Epithelial cell of prostate (primary cell): ENCODE data around the gene TOMM5.

ENCODE experiments used
- DNase-seq: peaks from one replicate; pipeline ENCODE4 v3.0.0-alpha.2; 2011; ENCODE audit warnings: low read depth, low spot score
- H3K27ac ChIP-seq: fragments of 450-650 bp; 2 replicates; pipeline ENCODE4 v1.5.1; 2017; ENCODE audit warnings: mild to moderate bottlenecking

TOMM5 gene

DNA sequence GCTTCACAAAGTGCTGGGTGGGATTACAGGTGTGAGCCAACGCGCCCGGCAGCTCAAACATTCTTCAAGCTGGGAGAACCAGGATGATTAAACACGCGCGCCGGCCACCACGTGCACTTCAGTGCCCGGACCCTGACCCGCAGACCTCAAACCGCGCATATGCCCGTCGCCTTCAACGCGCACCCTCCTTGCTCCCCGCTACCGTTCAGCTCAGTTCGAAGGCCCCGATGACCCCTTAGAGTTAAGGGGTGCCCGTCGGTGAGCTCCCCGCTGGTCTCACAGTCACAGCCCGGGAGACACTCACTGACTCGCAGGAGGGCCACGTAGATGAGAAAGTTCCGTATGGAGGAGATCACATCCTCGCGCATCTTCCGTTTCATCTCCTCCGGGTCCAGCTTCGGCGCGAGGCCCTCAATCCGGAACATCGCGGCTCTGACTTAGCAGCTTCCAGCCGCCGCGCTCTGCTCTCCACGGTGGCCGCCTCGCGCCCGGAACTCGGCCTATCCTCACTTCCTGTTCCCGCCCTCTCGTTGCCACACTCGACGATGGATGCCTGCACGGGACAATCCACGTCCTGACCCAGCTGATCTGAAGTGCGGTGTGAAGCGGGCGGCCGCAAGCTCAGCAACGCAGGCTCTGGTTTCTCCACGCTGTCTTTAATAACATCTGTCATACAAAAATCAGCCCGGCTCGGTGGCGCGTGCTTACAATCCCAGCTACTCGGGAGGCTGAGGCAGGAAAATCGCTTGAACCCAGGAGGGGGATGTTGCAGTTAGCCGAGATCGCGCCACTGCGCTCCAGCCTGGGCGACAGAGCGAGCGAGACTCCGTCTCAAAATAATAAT is at the start of gene TOMM5:
TSS of gene TOMM5 (minus strand) at position 490 of the 844 bp plus-strand sequence. CDS start at position 425, 65 bp downstream.
- DNase-seq = peak; percentile 68
- H3K27ac ChIP-seq = peak within 1 kb of the TSS; percentile 64

DNA sequence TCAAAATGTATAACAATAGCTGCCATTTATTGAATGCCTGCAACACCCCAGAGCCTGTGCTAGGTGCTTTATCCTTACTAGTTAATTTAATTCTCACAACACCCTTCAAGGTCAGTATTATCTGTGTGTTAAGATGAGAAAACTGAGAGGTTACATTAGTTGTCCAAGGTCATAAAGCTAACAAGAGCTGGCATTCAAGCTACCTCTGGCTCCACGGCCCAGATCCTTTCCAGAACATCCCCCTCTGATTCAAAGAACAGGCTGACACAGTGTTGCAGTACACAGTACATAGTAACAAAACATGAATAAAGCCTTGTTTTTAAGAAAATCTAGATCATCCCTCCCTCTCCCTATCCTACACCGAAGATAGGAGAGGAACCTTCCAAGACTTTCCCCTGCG is 48.9 kb upstream of the TOMM5 start:
- no peak overlapping the region for H3K27ac ChIP-seq
- DNase-seq = no peak

DNA sequence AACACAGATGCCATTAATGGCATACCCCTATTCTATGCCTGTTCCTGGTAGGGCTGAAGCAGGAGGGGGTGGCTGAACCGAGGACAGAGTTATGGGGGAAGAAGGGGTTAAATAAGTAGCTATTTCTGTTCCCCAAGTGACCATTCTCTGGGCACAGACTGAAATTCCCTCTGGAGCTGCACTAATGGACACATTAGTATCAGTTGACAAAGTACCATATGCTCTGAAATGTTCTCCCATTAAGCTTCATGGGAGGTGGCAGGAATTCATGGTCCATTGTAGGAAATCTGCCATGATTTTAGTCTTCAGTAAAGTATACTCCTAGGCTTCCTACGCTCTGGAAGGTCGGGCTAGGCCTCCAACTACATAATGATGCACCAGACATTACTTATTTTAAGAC is 47.8 kb upstream of the TOMM5 start:
- no peak overlapping the region for H3K27ac ChIP-seq
- DNase-seq = no peak

DNA sequence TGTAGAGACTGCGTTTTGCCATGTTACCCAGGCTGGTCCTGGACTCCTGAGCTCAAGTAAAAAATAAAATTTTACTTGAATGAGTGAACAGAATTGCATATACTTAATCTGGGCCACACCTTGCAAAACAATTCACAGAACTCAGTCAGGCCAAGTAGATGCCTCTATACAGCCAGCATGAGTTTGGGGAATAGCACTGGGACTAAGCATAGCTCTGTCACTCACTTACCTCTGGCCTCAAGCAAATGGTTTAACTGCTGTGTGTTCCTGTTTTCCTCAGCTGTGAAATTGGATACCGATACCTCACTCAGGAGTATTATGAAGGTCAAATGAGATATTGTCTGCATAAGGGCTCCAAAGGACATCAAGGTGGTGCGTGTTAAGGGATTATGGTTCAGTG is 47.4 kb upstream of the TOMM5 start:
- no peak for DNase-seq
- no peak overlapping the region for H3K27ac ChIP-seq

DNA sequence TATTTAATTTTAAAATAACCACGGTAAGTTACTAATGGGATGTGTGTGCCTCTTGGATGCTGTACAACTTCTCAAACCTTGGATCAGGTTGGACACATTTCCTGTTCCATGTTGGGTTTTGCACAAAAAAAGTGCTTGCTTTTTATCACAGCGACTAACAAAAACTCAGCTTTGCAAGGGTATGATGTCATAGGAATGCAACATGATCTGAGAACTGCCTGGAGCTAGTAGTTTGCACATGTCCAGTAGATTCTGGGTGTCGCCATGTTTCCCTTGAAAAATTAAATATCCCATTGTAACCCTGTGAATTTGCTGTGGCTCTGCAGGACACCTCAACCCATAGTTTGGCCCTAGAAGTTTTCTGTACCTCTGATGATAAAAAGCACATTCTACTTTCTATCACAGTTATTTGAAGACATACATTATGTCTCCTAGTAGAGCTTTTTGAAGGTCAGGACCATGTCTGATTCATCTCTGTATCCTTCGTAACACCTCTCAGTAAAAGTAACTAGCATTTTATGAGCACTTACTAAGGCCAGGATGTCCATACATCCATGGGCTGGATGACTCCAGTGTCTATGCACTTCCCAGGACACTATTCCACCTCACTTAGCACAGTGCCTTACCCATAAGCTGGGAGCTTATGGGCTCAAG is 46.8 kb upstream of the TOMM5 start:
- DNase-seq = no peak
- H3K27ac ChIP-seq = no peak overlapping the region

DNA sequence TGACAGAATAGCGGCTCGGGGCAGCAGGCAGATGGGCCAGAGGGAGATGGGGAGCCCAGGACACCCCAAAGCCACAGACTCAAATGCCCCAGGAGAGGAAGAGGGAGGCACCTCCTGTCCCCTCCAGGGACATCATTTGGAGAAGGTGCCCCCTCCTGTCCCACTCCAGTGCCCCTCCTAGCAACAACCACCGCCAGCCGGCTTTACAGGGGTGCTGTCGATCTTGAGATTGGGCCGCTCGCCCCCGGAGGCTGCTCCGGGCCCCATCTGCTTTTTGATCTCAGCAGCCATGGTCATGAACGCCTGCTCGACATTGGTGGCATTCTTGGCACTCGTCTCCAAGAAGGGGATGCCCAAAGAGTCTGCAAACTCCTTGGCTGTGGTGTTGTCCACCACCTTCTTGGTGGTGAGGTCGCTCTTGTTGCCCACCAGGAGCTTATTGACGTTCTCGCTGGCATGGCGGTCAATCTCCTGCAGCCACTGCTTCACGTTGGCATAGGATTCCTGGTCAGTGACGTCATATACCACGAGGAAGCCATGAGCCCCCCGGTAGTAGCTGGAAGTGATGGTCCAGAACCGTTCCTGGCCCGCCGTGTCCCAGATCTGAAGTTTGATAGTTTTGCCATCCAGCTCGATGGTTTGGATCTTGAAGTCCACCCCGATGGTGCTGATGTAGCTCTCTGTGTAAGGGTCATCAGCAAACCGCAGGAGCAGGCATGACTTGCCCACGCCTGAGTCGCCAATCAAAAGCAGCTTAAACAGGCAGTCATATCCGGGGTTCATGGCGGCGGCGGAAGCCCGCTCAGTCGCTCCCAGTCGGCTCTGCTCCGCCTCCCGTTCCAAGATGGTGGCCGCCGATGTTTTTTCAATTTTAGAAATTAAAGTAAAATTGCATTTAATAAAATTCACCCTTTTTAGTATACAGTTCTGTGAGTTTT is 44.4 kb upstream of the TOMM5 start:
- DNase-seq = no peak
- H3K27ac ChIP-seq = no peak overlapping the region

DNA sequence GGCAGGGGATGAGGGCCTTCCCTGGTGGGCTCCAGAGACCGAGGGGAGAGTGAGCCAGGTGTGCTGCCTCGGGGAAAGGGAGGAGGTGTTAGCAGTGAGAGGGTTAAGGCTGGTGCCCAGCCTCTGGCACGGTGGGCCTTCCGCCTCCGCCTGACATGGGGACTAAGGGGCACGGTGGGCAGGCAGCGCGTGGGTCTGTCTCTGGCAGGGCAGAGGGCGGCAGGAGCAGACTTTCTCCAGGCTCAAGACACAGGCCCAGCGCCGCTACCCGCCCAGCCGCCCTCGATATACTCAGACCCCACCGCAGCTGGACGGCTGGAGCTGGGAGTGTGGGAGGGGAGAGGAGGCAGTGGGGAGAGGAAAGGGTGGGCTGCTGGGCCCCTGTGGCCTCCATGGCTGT is 43.4 kb upstream of the TOMM5 start:
- DNase-seq = no peak
- no peak overlapping the region for H3K27ac ChIP-seq

DNA sequence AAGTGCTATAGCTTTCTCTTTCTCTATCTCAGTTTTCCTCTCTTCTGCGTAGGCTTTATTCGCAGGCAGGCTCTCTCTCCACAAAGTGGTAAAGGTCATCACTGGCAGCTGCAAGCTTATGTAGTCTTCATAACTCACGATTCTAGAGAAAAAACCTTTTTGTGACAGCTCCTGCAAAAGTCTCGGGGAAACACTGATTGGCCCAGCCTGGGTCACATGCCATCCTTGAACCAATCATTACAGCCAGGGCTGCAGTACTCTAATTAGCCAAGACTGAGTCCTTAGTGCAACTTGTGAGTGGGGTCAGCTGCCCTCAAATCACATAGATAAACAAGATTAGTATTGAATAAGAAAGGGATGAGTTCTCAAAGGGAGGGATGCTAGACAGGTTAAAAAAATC is 40.1 kb upstream of the TOMM5 start:
- H3K27ac ChIP-seq = no peak overlapping the region
- no peak for DNase-seq

DNA sequence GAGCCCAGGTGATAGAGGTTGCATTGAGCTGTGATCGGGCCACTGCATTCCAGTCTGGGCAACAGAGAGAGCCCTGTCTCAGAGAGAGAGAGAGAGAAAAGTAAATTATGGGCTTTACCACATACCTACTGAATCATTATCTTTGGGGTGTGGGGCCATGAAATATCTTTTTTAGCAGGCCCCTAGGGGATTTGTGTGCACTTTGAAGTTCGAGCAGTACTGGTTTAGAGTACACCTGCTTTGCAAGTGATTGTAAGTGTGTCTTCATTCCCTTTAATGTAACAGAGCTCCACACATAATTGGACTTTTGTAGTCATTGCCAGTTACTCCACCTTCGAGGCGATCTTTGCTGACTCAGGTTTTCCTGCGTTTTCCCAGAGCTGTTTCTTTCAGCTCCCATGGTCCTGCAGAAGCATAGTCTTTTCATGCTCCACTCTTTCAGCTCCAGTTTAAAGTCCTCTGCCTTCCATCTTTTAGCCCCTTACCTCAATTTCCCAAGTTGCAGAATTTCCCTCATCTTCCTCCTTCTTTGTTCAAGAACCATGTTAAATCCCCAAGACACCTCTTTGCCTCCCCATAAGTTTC is 34.4 kb upstream of the TOMM5 start:
- H3K27ac ChIP-seq = no peak overlapping the region
- no peak for DNase-seq

DNA sequence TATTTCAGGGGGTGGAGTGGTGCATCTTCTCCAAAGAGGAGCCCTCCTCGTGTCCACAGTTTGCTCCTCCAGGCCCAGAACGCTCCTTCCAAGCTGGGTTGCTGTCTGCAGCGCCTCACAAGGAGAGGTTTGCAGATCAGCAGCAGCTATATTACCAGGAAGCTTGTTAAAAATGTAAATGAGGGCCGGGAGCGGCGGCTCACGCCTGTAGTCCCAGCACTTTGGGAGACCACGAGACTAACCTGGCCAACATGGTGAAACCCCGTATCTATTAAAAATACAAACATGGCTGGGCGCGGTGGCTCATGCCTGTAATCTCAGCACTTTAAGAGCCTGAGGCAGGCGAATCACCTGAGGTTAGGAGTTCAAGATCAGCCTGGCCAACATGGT is 33.4 kb upstream of the TOMM5 start:
- H3K27ac ChIP-seq = no peak overlapping the region

DNA sequence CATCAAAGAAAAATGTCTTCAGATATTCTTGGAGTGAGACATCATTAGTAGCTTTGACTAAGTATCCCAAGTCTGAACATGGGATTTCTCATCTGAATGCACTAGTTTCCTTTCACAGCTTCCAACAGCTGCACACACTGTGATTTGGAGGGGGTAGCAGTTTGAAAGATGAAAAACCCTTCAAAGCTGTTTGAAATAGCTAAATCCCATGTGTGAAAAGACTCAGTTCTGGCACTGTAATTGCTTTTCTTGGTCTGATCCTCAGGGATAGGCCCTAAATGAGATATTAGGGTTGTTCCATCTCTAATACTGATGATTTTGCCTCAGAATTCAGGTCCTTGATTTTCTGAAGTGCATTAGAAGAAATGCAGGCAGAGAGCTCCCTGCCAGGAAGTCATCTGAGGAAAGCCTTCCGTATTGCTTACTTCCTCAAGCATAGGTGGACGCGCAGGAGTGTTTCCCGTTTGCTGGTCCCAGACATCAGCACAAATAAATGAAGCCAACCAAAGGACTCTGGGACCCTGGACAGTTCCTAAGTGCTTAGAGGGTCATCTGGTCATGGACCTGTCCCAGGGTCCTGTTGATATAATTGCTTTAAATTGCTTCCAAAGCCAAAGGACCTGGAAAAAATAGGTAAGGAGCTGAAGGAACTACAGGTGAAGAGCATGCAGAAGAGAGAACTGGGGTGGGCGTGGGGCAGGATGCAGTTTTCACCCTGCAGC is 32.8 kb upstream of the TOMM5 start:
- DNase-seq = no peak

More for the DNA sequence above, 33.4 kb upstream of the TOMM5 start:
- no peak for DNase-seq

DNA sequence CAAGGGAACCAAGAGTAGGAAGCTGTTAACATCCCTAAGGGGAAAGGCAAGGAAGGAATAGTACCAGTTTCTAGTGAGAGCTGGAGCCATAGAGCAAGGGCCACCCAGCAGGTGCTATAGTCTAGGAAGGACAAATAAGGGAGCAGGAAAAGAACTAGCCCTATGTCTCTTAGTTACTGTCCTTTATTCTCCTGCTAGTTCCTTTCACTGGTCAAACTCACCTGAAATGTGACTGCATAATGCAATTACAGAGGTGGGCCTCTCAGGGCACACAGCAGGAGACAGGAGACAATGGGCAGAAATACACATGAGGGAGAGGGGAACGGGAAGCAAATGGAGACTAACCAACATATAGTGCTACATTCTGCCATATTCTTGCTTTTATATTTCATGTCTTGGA is 31.7 kb upstream of the TOMM5 start:
- no peak for DNase-seq
- no peak overlapping the region for H3K27ac ChIP-seq

More for the DNA sequence above, 32.8 kb upstream of the TOMM5 start:
- H3K27ac ChIP-seq = no peak overlapping the region

DNA sequence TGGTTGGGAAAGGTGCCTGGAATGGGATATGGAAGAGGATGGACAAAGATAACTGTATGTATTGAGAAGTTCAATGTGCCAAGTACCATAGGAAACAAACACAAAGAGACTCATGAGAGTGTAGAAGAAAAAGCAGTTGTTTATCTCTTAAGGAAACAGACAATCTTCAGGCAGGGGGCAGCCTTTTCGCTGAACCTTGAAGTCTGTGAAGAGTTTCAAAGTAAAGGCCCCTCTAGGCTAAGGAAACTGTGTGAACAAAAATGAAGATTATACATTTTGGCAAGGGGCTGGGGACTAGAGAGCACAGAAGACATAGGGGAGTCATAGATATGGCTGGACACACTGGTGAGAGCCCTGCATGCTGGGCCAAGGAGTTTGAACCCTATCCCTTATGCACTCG is 30.9 kb upstream of the TOMM5 start:
- no peak for DNase-seq

DNA sequence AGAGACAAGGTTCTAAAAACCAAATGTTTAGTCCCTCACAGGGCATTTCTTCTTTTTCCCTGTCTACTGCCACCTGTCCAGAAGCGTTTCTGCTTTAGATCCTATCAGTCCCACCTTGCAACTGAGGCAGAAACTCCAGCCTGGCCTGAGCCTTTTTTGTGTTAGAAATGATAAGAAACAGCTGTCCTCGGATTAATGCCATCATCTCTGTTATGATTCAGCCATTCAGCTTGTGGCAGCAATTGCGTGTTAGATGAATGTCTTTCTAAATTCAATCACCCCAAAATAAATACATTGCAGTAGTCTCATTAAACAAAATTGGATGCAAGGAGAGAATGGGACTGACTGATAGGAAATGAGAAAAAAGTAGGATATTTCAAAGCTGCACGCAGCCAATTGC is 30.1 kb upstream of the TOMM5 start:
- DNase-seq = no peak
- no peak overlapping the region for H3K27ac ChIP-seq

More for the DNA sequence above, 30.9 kb upstream of the TOMM5 start:
- H3K27ac ChIP-seq = no peak overlapping the region

DNA sequence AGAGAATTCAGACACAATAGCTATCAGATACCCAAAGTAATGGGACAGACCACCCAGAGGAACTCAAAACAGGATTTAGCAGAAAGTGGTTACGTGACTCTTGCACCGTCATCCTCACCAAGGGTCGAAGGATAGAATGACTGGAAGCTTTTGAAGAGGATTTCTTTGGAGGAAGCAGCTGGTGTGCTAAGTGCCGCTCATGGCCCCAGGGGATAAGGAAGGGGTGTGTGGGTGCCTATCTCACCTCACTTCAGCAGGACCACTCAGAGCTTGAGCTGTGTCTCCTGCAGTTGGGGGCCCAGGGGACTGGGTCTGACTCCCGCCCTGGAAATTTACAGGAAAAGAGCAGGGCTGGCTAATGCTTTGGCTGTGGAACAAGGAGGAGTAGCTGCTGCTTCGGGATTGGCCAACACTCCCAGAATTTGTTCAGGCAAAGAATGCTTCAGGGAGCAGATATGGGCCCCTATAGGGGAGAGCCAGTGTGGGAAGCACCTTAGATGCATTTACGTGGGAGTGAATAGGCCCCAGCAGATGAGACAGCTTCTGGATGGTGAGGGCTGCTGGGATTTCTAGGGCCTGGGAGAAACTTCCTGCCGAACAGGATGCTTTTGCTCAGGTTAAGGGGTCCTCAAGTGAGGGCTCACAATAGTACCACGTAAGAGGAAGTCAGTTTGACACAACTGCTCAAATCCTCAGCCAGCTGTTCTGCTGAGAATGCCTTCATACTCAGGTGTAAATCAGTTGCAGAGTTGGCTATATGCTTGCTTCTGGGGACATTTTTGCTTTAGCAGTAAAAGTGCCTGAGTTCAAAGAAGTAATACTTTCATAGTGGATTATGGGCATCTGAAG is 29.1 kb upstream of the TOMM5 start:
- H3K27ac ChIP-seq = no peak overlapping the region
- no peak for DNase-seq

DNA sequence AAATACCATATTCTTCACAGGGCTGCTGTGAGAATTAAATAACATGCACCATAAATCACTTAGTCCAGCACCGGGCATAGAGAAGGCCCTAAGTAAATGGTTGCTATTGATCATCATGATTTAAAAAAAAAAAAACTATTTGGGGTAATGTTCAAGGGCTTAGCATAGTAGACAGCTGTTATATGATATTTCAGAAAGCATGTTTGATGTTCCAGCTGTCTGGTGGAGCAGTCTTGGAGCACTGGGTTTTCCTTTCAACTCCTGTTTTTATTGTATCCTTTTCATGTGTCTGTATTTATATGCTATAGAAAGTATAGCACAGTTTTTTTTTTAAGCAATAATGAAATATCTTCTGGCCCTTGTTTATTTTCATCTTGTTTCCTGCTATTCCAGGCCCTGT is 28.0 kb upstream of the TOMM5 start:
- no peak for DNase-seq
- no peak overlapping the region for H3K27ac ChIP-seq

DNA sequence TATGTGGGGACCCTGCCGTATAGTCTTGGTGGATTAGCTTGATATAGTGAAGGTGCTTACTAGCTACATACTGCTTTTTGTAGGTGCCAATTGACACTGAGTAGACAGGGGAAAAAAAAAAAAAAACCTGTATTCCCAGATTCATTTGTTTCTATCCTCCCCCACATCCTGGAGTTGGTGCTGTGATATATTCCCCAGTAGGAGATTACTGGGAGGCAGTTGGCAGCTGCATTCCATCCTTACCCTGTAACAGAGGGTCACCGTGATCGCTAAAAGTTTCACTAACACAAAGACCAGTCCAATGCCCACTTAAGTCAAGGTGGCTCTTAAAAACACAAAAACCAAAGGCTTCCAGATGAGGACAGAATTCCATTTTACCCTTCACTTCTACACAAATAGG is 27.4 kb upstream of the TOMM5 start:
- peak overlapping the region; percentile 72 for H3K27ac ChIP-seq
- DNase-seq = no peak

DNA sequence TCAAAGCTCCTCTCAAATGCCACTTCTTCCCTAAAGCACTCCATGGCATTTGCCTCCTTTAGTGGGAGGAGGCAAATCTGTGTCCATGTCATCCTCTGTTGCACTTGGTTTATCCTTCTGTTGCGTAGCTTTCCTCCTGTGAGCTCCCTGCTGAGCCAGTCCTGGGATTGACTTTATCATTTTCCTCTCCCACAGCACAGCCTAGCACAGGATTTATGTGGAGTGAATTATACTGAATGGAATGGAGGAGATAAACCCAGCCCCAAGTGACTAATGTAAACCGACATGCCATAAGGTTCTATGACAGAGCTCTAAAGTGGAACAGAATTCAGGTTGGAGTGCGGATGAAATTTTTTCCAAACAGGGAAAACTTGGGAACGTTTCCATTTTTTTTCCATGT is 26.4 kb upstream of the TOMM5 start:
- DNase-seq = peak; percentile 33
- peak overlapping the region; percentile 72 for H3K27ac ChIP-seq

DNA sequence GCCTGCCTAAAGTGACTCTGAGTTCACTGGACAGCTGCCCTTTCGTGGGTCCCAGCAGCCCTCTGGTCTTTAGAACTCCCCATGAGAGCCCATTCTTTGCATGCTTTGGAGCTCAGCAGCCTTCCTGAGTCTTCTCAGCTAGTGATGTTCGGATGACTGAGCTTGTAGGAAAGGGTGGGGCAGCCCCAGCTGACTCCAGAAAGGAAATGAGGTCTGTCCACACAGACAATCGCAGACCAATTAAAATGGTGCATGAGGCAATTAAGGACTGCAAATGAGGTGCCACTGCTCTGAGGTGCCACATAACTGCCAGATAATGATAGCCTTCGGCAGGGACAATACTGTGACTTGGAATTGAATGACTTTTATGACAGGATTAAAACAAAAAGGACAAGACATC is 25.4 kb upstream of the TOMM5 start:
- DNase-seq = no peak
- H3K27ac ChIP-seq = peak overlapping the region; percentile 72
